Common myeloid progenitor, CD34-positive (primary cell): Measurements from ENCODE around the gene IL22RA1.

Source experiments
- CTCF ChIA-PET: fragments of 350-600 bp; sonication (Branson Sonifier 250); formaldehyde crosslinking; loops from one replicate; lab custom pipeline; 2021; ENCODE audit warnings: antibody characterized with exemption; lab: Charles Lee
- POLR2A ChIA-PET: fragments of 350-600 bp; sonication (Branson Sonifier 250); formaldehyde crosslinking; loops from one replicate; lab custom pipeline; 2021; ENCODE audit warnings: antibody characterized with exemption; lab: Charles Lee
- DNase-seq, 3 donors: peaks; one replicate each; pipeline versions ENCODE4 v3.0.0 to v3.0.0-alpha.2; 2013
- H3K27ac ChIP-seq, 2 experiments: 1 replicate in 1 of 2; 2 replicates in 1 of 2; pipeline ENCODE4 v1.7.0; 2013; ENCODE audit warnings: inconsistent platforms in 2 of 2, low read length in 2 of 2, mild to moderate bottlenecking in 2 of 2, low read depth in 1 of 2, moderate library complexity in 1 of 2; ENCODE audit not compliant: severe bottlenecking in 2 of 2, insufficient read depth in 1 of 2, poor library complexity in 1 of 2
- H3K27me3 ChIP-seq, 5 experiments: replicated peaks in 2 of 5; 1 replicate in 3 of 5; 2 replicates in 2 of 5; pipeline versions ENCODE4 v1.6.1 to v1.7.0; 2013; ENCODE audit warnings: low read length in 4 of 5, mild to moderate bottlenecking in 2 of 5, moderate library complexity in 2 of 5, inconsistent platforms in 1 of 5; ENCODE audit not compliant: insufficient read depth in 5 of 5, control insufficient read depth in 4 of 5
- H3K36me3 ChIP-seq, 4 experiments: 1 replicate in 2 of 4; 2 replicates in 2 of 4; pipeline versions ENCODE4 v1.6.1 to v1.7.0; 2013; ENCODE audit warnings: low read length in 3 of 4, control low read depth in 1 of 4, mild to moderate bottlenecking in 1 of 4; ENCODE audit not compliant: control insufficient read depth in 4 of 4, insufficient read depth in 4 of 4
- H3K4me1 ChIP-seq, 4 experiments: 1 replicate in 3 of 4; 2 replicates in 1 of 4; pipeline versions ENCODE4 v1.6.1 to v1.7.1; 2013; ENCODE audit warnings: low read length in 3 of 4, mild to moderate bottlenecking in 3 of 4, control low read depth in 1 of 4, inconsistent platforms in 1 of 4, moderate library complexity in 1 of 4; ENCODE audit not compliant: control insufficient read depth in 4 of 4, insufficient read depth in 4 of 4; ENCODE audit errors: control extremely low read depth in 1 of 4
- H3K4me3 ChIP-seq, 7 experiments: 1 replicate in 4 of 7; 2 replicates in 3 of 7; pipeline versions ENCODE4 v1.5.1 to v1.7.0; 2013; ENCODE audit warnings: mild to moderate bottlenecking in 7 of 7, low read length in 6 of 7, moderate library complexity in 6 of 7, inconsistent platforms in 2 of 7, low read depth in 2 of 7, control low read depth in 1 of 7; ENCODE audit not compliant: insufficient read depth in 4 of 7, control insufficient read depth in 1 of 7; ENCODE audit errors: extremely low read depth in 1 of 7
- H3K9me3 ChIP-seq, 5 experiments: 1 replicate in 4 of 5; 2 replicates in 1 of 5; pipeline versions ENCODE4 v1.6.1 to v1.7.1; 2013; ENCODE audit warnings: low read length in 4 of 5, mild to moderate bottlenecking in 2 of 5, inconsistent platforms in 1 of 5, low read depth in 1 of 5, moderate library complexity in 1 of 5; ENCODE audit not compliant: control insufficient read depth in 4 of 5, insufficient read depth in 2 of 5; ENCODE audit errors: control extremely low read depth in 1 of 5
- WGBS: methylation state at CpG from one replicate; pipeline ENCODE4 v1.1.5; 2013; ENCODE audit not compliant: insufficient coverage; 5-methylcytosine and 5-hydroxymethylcytosine counted together

IL22RA1 gene

GRCh38 chr1:24157918-24158481 is 15.1 kb upstream of the IL22RA1 start:
- no peak for DNase-seq
- H3K36me3 ChIP-seq: no peaks in the 10 kb centered on the region
- CTCF ChIA-PET: interaction anchor here (0.8 to 1.4 kb wide), 2 partner anchors 8 to 11 kb away, joined by 4 to 8 read pairs; no protein-coding TSS in a partner anchor
- no peaks in the 10 kb centered on the region for H3K4me1 ChIP-seq
- no peaks in the 10 kb centered on the region for H3K9me3 ChIP-seq
- no peak overlapping the region for H3K27ac ChIP-seq
- no peak overlapping the region for H3K4me3 ChIP-seq
- POLR2A ChIA-PET: no interaction called here
- 100% methylated on average over 3 of the region's 6 CpGs for WGBS
- H3K27me3 ChIP-seq: peaks cover 0 to 5% (median 3%) of the 10 kb centered on the region in 5 experiments

GRCh38 chr1:24156542-24157260 is 13.8 kb upstream of the IL22RA1 start:
- H3K27me3 ChIP-seq: peaks cover 0 to 16% (median 7%) of the 10 kb centered on the region in 5 experiments
- no peak overlapping the region for H3K4me3 ChIP-seq
- no peak for DNase-seq
- CTCF ChIA-PET: no interaction called here
- no peaks in the 10 kb centered on the region for H3K9me3 ChIP-seq
- 98% methylated on average over 12 of the region's 18 CpGs for WGBS
- no peaks in the 10 kb centered on the region for H3K36me3 ChIP-seq
- no peaks in the 10 kb centered on the region for H3K4me1 ChIP-seq
- H3K27ac ChIP-seq: no peak overlapping the region
- POLR2A ChIA-PET: no interaction called here

GRCh38 chr1:24155011-24155782 is 12.3 kb upstream of the IL22RA1 start:
- POLR2A ChIA-PET: interaction anchor here (1.2 kb wide), 1 partner anchor 10 kb away, joined by 4 read pairs; no protein-coding TSS in a partner anchor
- whole genome bisulfite sequencing: 86% methylated on average over 9 of the region's 11 CpGs
- DNase-seq: peak in 1 of 3 donors; percentile 19

DNA sequence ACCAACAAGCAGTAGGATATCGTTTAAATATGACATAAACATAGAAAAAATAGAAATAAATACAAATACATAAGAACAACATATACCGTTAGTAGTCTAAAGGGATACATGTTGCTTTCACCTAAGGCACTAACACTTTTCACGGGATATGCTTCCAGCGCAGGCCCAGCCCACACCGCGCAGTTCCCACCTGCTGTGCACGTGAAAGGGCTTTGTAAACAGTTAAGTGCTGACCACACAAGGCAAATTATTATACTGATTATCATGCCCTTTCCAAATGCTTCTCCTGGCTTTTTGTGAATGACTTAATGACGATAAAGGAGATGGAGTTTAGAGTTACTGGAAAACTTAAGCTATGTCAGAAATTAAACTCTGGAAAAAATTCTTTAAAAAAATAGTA is 11.3 kb upstream of the IL22RA1 start:
- ChIA-PET POLR2A (interaction anchor here (0.7 to 1.2 kb wide), 2 partner anchors 11 to 36 kb away, joined by 3 to 4 read pairs; no protein-coding TSS in a partner anchor), CTCF (interaction anchor here (1.0 to 2.4 kb wide), 4 partner anchors 15 to 347 kb away, joined by 3 to 6 read pairs (median 4); no protein-coding TSS in a partner anchor)
- H3K4me1 ChIP-seq: peaks cover 0 to 12% (median 5%) of the 10 kb centered on the region in 4 experiments
- WGBS: 86% methylated on average over 3 of the region's 8 CpGs
- no peak overlapping the region for H3K4me3 ChIP-seq
- no peak overlapping the region for H3K27ac ChIP-seq
- DNase-seq: no peak
- no peaks in the 10 kb centered on the region for H3K36me3 ChIP-seq
- peaks cover 2 to 40% (median 23%) of the 10 kb centered on the region in 5 experiments for H3K27me3 ChIP-seq
- H3K9me3 ChIP-seq: no peaks in the 10 kb centered on the region

More at GRCh38 chr1:24155011-24155782, 12.3 kb upstream of the IL22RA1 start:
- Histone ChIP-seq H3K27ac (no peak overlapping the region), H3K36me3 (no peaks in the 10 kb centered on the region), H3K27me3 (peaks cover 2 to 31% (median 15%) of the 10 kb centered on the region in 5 experiments), H3K4me3 (no peak overlapping the region), H3K9me3 (no peaks in the 10 kb centered on the region), H3K4me1 (peaks cover 0 to 9% (median 5%) of the 10 kb centered on the region in 4 experiments)
- CTCF ChIA-PET: interaction anchor here (1.0 to 1.6 kb wide), 4 partner anchors 14 to 346 kb away, joined by 3 to 5 read pairs (median 4); no protein-coding TSS in a partner anchor

DNA sequence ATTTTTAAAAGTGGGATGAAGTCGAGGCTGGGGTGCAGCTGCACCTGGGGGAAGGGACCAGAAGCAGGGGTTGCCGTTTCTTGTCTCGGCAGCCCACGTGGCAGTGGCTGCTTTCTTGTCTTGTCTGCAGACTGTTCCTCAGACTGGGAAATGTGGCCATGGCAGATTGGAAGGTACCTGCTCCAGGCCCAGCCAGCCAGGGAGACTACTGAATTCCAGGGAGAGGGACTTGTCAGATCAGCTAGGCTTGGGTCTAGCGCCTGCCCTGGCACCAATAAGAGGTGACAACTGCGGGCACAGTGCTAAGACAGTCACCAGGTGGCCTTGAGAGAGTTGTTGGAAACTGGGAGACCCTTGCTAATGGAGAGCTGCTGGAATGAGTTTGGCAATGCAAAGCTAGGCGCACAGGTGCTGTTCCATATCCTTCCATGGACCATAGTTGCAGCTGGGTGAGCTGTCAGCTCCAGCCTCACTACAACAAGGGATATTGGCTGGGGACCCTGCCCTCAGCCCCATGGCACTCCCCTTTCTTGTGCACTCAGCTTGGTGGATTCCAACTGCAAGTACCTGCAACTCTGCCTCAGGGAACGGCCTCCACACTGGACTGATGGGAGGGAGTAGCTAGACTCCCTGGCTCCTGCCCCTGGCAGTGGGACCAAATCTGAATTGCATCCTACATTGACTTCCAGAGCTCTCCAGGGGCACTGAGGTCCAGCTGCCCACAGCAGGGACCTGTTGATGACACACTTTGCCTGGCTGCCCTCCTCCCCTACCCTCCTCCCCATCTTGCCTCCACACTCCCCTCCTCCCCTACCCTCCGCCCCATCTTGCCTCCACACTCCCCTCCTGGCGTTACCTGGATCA is 9.9 kb upstream of the IL22RA1 start:
- no peak overlapping the region for H3K27ac ChIP-seq
- POLR2A ChIA-PET: no interaction called here
- 89% methylated on average over 7 of the region's 10 CpGs for WGBS
- no peaks in the 10 kb centered on the region for H3K9me3 ChIP-seq
- H3K4me1 ChIP-seq: peaks cover 0 to 12% (median 5%) of the 10 kb centered on the region in 4 experiments
- no peak overlapping the region for H3K4me3 ChIP-seq
- CTCF ChIA-PET: interaction anchor here (1.0 to 2.5 kb wide), 4 partner anchors 37 to 238 kb away, joined by 3 to 6 read pairs (median 5); no protein-coding TSS in a partner anchor
- no peaks in the 10 kb centered on the region for H3K36me3 ChIP-seq
- no peak for DNase-seq
- peaks cover 2 to 40% (median 23%) of the 10 kb centered on the region in 5 experiments for H3K27me3 ChIP-seq

DNA sequence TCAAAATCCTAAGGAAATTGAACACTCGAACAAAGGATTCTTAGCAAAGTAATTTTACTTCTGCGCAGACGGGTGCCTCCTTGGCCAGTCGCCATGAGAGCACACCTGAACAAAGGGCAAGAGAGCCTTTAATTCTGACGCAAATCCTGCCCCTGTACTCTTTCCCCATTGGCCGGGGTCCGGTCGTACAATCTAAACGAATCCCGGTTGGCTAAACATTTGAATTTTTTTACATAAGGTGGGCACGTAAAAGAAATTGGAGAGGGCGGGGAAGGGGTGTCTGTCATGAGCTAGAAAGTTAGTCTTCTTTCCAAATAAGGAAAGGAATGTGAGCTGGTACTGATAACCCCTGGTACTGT is 8.2 kb upstream of the IL22RA1 start:
- Histone ChIP-seq H3K27ac (no peak overlapping the region), H3K4me1 (peaks cover 0 to 12% (median 5%) of the 10 kb centered on the region in 4 experiments), H3K36me3 (no peaks in the 10 kb centered on the region), H3K4me3 (peak overlapping the region in 1 of 7 experiments; percentile 59), H3K9me3 (no peaks in the 10 kb centered on the region), H3K27me3 (peaks cover 2 to 40% (median 23%) of the 10 kb centered on the region in 5 experiments)
- whole genome bisulfite sequencing: 12% methylated on average over 5 of the region's 12 CpGs
- ChIA-PET CTCF (interaction anchor here (1.0 to 2.5 kb wide), 5 partner anchors 11 to 241 kb away, joined by 3 to 6 read pairs (median 4); no protein-coding TSS in a partner anchor), POLR2A (interaction anchor here (1.5 kb wide), 1 partner anchor 39 kb away, joined by 4 read pairs; no protein-coding TSS in a partner anchor)
- peak in 1 of 3 donors; percentile 3 for DNase-seq
